Fibroblast of the conjunctiva (primary cell): ENCODE results near the gene TLDC2.
"Not testable (repeated sequence)": the region's sequence is repeated elsewhere in the genome, so short reads cannot be mapped to it uniquely, and the experiment has no call there.

Experiments used
- DNase-seq: peaks from one replicate; pipeline ENCODE4 v3.0.0-alpha.2; 2010; ENCODE audit warnings: low read depth

TLDC2 gene

DNA sequence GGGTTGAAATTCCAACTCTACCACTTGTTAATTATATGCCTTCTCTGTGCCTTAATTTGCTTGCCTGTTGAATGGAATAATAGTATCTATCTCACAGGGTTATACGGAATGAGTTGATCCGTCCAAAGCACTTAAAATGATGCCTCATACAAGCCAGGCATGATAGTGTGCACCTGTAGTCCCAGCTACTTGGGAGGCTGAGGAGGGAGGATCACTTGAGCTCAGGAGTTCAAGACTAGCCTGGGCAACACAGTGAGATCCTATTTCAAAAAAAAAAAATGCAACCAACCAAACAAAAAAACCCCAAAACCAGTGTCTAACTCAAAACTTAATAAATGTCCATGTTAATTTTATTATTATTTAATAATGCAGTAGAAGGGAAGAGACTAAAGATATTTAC is 40.3 kb downstream of the TLDC2 start:
- no peak for DNase-seq

DNA sequence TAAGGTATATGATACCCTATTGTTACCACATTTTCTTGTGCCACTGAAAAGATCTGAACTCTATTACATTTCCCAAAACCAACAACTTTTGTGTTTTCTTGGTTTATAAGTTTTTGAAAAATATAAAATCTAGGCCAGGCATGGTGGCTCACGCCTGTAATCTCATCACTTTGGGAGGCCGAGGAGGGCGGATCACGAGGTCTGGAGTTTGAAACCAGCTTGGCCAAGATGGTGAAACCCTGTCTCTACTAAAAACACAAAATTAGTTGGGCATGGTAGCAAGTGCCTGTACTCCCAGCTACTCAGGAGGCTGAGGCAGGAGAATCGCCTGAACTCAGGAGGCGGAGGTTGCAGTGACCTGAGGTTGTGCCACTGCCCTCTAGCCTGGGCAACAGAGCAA is 41.3 kb downstream of the TLDC2 start:
- DNase-seq, result no peak

GRCh38 chr20:36917943-36918342 is 42.0 kb downstream of the TLDC2 start:
- DNase-seq, result no peak

- peak; percentile 52 for DNase-seq
These were observed 43.9 kb downstream of the TLDC2 start for GRCh38 chr20:36919715-36920333.

DNA sequence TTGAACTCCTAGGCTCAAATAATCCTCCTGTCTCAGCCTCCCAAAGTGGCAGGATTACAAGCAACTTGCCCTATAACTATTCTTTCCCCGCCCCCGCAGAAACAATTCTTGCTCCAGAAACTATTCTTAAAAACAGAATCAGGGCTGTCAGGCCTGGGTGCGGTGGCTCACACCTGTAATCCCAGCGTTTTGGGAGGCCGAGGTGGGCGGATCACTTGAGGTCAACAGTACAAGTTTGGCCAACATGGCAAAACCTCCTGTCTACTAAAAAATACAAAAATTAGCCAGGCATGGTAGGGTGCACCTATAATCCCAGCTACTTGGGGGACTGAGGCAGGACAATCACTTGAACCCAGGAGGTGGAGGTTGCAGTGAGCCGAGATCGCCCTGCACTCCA is 44.4 kb downstream of the TLDC2 start:
- no peak for DNase-seq

- no peak for DNase-seq
These were observed 48.5 kb downstream of the TLDC2 start for GRCh38 chr20:36924167-36925045.

DNA sequence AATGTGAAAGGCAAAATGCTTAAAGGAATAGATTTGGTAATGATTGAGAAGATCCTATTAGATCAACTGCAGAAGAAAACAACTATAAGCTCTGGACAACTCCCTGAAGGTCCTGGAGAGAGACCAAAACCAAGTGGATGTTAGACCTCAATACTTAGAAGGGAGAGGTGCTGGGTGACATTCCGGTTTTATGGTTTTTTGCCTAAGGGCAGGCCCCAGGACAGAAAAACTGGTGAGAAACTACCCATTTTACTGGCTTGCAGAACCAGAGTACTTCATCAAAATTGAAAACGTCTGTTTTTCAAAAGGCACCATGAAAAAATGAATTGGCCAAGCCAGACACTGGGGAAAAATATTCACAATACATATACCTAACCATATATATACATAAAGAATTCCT is 49.3 kb downstream of the TLDC2 start:
- DNase-seq, result no peak

- DNase-seq, result no peak
These were observed 50.8 kb downstream of the TLDC2 start for GRCh38 chr20:36926653-36927200.

DNA sequence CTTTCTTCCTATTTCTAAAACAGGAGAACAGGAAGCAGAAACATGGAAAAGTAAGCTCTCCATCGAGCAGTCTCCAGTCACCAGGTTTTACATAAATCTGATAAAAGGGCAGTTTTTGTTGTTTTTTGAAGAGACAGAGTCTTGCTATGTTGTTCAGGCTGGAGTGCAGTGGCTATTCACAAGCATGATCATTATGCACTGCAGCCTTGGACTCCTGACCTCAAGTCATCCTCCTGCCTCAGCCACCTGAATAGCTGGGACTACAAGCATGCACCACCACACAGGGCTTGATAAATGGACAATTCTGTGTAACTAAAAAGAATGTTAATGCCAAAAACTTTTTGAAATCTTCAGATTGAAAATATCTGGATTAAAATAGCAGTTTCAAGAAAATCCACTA is 51.8 kb downstream of the TLDC2 start:
- DNase-seq, result no peak

- no peak for DNase-seq
These were observed 53.4 kb downstream of the TLDC2 start for GRCh38 chr20:36929290-36929689.

GRCh38 chr20:36929691-36930090 is 53.8 kb downstream of the TLDC2 start:
- DNase-seq, result no peak

GRCh38 chr20:36932067-36932466 is 56.1 kb downstream of the TLDC2 start:
- DNase-seq, result not testable (repeated sequence)

DNA sequence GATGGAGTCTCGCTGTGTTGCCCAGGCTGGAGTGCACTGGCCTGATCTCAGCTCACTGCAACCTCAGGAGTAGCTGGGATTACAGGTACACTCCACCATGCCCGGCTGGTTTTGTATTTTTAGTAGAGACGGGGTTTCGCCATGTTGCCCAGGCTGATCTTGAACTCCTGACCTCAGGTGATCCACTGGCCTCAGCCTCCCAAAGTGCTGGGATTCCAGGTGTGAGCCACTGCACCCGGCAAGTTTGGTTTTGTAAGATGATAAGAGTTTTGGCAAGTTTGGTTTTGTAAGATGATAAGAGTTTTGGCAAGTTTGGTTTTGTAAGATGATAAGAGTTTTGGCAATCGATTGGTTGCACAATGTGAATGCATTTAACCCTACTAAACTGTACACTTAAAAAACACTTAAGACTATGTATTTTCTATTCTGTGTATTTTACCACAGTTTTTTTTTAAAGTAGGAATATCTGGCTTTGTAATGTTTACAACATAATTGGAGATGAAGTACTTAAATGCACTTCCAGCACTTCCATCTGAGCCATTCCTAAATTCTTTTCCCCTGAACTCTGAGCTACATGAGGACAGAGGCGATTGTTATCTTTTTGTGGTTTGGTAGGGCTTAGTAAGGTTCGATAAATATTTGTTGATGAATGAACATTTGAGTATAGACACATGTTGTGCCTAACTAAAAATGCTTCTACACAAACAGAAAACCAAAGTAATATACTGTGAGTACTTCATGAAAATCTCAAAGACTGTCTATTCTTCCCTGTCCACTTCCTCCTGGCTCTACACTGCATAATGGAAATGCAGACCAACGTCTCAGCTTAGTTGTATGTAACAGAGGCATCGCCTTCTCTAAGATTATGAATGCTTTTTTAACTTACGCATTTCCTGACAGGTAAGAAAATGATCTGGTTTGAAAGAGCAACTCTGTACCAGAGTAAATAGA is 56.8 kb downstream of the TLDC2 start:
- no peak for DNase-seq

DNA sequence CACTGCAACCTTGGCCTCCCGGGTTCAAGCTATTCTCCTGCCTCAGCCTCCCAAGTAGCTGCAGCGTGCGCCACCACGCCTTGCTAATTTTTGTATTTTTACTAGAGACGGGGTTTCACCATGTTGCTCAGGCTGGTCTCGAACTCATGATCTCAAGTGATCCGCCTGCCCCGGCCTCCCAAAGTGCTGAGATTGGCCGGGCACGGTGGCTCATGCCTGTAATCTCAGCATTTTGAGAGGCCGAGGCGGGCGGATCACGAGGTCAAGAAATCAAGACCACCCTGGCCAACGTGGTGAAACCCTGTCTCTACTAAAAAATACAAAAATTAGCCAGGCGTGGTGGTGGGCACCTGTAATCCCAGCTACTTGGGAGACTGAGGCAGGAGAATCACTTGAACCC is 57.6 kb downstream of the TLDC2 start:
- DNase-seq, result not testable (repeated sequence)

DNA sequence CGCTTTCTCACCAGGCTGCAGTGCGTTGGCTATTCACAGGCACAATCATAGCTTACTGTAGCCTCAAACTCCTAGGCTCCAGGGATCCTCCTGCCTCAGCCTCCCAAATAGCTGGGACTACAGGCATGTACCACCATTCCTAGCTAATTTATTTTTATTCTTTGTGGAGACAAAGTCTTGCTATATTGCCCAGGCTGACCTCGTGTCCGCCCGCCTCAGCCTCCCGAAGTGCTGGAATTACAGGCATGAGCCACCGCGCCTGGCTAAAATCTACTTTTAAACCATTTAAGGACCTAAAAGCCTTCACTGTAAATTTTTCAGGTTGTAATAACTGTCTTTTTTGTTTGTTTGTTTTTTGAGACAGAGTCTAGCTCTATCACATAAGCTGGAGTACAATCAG is 60.4 kb downstream of the TLDC2 start:
- no peak for DNase-seq

DNA sequence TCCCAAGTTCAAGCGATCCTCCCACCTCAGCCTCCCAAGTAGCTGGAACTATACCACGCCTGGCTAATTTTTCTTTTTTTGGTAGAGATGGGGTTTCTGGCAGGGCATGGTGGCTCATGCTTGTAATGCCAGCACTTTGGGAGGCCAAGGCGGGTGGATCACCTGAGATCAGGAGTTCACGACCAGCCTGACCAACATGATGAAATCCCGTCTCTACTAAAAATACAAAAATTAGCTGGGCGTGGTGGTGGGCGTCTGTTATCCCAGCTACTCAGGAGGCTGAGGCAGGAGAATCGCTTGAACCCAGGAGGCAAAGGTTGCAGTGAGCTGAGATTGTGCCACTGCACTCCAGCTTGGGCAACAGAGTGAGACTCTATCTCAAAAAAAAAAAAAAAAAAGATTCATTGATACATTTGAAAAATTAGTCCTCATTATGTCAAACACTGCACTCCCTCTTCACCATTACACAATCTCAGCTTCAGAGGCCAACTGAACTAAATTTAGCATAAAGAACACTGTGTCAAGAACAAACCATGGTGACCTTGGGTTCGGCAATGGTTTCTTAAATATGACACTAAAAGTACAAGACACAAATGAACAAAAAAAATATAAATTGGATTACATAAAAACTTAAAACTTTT is 60.9 kb downstream of the TLDC2 start:
- not testable (repeated sequence) for DNase-seq

GRCh38 chr20:36937402-36937770 is 61.4 kb downstream of the TLDC2 start:
- no peak for DNase-seq

DNA sequence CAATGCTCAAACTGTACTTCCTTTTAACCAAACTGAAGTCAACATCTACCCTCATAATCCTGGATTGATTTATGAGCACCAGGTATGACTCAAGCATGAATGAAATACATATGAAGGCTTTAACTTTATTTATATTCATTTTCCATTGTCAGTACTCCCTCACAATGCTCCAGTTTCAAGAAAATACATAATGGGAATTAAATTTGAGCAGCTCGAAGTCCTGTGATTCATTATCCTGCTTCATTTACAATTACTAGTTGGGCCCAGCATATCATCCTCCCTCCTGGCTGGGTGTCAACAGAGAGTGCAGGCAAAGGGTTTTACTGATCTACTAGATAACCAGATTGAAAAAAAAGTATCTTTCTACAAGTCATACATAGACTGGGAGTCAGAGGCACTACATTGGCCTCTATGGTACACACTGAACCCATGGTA is 65.5 kb downstream of the TLDC2 start:
- DNase-seq, result peak; percentile 35
